GDM1 (cell line): ENCODE data around the gene TBC1D1.
A peak's percentile ranks its signal among the peaks of the same experiment; 100 is the strongest.

Experiments used
- DNase-seq: peaks from one replicate; lab custom pipeline; 2025; lab: John Stamatoyannopoulos, UW

Gene TBC1D1

DNA sequence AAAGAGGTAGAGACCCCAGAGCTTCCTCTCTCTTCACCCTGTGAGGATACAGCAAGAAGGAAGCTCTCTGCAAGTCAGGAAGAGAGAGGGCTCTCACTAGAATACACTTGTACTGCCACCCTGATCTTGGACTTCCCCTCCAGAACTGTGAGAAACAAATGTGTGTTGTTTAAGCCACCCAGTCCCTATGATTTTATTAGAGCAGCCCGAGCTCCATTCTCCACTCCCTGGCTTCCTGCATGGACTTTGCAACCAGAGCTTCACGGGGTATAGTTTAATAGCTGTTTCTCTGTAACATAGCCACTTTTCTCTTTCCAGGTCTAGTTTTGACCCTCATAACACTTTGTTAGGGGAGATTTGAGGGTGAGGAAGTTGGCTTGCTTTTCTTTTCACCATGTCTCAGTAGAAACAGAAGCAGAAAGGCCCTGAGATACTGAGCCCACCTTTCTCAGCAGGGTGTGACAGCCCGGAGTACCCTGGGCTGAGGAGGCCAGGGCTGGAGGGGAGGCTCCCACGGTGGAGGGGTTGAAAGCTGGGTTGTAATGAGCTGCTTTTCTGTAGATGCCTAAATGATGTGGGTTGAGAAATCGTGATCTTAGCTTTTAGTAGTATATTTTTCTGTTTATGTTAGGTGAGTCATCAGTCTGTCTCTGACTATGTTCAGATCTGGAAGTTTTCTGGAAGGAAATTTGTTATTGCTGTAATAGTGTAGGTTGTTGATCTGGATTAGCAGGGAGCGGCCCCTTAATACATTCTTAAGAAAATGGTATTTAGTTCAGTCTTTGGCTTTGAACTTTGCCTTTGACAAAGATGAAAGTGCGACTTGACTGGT lies 187.9 kb downstream of the TBC1D1 start:
- DNase-seq, result peak; percentile 27

- no peak for DNase-seq
Observed at GRCh38 chr4:38080061-38080974, 189.4 kb downstream of the TBC1D1 start.

GRCh38 chr4:38082021-38082420 lies 191.1 kb downstream of the TBC1D1 start:
- no peak for DNase-seq

GRCh38 chr4:38082424-38083385 lies 191.8 kb downstream of the TBC1D1 start:
- DNase-seq, result peak; percentile 15

DNA sequence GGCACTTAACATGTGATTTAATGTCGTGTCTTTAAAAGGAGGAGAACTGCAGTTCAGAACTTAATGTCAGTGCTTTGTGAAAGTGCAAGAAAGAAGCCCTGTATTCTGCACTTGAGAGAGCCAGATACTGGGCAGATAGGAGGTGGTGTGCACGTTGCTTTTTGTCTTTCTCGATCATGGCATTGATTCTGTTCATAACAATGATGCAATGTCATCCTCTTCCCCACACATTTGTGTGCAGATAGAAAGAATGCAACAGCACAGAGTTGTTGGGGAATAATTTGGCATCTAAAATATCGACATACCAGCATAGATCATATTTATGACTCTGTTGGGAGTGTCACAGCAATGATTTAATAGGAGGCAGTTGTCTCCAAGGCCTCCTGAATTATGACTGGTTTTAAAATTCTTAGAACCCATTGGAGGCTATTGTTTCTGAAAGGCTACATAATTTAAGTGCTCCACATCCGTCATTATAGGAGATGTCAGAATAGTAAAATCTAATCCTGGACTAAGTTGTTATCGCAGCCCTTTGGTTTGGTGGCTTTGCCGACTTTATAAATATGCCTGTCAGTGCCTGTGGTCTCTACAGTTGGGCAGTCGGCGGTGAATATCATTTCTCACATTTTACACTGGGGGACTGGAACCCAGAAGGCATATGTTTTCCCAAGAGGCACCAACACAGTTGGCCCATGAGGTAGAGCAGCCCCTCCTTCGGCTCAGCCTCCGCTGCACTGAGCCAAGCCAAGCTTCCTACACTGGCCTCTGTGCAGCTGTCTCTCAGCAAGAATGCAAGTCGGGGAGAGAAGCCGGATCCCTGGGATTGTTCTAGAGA lies 194.2 kb downstream of the TBC1D1 start:
- DNase-seq, result no peak

- no peak for DNase-seq
Observed at GRCh38 chr4:38085751-38086150, 194.9 kb downstream of the TBC1D1 start.

DNA sequence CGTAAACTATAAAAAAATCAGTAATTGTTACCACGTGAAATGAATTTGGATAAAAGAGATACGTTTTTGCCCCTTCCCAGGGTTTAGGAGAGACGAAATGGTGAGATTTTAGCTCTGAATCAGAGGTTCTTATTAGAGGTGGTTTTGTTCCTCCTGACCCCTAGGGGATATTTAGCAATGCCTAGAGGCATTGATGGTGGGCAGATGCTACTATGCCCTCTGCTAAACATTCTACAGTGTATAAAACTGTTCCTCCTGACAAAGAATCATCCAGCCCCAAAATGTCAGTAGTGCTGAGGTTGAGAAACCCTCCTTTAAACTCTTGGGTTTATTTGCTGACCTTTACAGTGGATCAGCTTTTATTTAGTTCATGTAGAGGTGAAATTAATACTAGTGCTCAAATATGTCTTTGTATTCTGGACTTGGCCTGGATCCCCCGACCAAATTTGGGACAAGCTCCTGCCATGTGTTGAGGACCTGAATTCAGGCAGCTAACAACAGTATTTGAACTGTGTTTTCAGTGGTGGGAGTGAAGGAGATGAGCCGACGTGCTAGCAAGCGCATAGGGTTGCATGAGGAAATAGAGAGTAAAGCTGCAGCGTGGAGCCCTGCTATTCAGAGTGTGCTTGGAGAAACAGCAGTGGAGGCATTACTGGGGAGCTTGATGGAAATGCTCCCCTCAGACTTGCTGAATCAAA lies 195.4 kb downstream of the TBC1D1 start:
- no peak for DNase-seq

- no peak for DNase-seq
Observed at GRCh38 chr4:38086849-38087226, 196.0 kb downstream of the TBC1D1 start.

DNA sequence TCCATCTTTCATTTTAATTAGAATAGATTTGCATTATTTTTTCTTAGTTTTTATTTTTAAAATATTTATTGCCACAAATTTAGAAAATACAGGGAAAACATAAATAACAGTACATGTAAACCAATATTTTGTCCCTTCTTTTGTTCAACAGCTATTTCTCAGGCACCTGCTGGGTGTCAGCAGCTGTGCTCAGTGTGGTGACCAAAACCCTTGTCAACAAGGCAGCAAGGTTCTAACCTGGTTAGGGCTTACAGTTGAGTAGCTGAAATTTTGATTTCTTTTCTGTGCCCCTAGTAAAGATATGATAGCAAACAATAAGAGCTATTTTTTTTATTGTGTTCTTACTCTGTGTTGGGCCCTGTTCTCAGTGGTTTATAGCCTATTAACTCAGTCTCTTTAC lies 197.4 kb downstream of the TBC1D1 start:
- DNase-seq, result no peak

- no peak for DNase-seq
Observed at GRCh38 chr4:38089961-38090360, 199.1 kb downstream of the TBC1D1 start.

DNA sequence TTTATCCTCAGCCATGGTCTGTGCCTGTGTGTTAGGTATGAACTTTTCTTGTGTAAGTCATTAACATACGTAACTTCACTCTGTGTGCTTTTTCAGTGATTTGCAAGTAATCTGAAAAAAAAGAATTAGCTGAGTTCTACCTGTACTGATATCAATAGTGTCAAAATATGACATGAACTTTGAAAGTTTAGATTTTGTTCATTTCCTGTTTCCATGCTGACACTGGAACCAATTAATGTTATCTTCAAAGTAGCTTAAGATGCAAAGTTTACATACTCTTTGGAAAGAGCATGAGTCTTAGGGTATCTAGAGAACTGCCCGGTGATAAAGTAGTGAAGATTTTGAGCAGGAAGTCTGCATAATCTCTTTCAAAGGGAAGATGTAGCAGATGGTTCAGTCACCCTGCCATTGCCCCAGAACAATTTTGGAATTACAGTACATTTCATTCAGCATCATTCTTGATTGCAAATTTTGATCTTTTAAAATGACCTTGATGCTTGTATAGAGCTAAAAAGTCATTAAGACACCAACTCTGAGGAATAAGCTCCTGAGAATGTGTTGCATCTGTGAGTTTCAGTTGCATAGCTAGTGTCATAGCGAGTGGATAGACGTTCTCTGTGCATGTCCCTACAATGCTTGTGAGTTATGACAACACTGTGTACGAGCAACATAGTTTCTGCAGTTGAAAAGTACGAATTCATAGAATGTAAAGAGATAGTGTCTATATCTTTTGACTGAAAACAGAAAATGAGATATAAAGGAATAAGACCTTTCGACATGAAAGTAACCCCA lies 199.8 kb downstream of the TBC1D1 start:
- no peak for DNase-seq

DNA sequence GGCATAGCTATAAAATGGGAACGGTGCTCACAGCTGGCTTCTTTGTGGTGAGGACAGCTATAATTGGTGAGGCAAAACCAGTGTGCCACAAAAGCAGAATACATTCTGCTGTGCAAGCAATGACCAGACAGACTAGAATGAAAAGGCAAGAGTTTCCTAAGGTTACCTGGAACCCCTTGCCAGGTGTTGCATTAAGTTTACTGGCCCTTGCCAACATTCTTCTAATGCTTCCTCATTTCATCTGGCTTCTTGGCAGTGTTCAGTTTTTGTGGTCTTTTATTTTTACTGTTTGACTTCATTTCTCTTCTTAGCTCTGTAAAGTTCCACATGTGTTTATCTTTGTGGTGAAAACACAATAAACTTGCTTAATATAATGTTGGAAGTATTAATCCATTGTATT lies 200.8 kb downstream of the TBC1D1 start:
- DNase-seq, result no peak

GRCh38 chr4:38092701-38093100 lies 201.8 kb downstream of the TBC1D1 start:
- DNase-seq, result no peak

- no peak for DNase-seq
Observed at GRCh38 chr4:38094419-38094818, 203.5 kb downstream of the TBC1D1 start.

- DNase-seq, result no peak
Observed at GRCh38 chr4:38095691-38096090, 204.8 kb downstream of the TBC1D1 start.

DNA sequence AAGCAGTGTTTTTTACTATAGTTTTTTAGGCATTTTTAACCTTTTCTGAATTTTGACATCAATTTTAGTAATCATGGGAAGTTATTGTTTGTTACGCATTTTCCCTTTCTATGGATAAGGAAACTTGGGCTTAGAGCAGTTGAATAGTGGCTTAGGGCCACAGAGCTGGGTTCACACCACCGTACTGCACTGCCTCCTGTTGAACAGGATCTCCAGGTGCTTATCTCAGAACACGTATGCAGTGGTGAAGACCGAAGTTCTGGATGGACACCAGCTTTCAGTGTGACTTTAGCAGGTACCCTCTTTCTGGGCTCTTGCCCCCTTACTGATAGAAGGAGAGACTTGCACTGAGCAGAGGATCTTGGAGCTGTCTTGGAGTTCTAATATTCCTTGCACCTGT lies 206.9 kb downstream of the TBC1D1 start:
- no peak for DNase-seq

DNA sequence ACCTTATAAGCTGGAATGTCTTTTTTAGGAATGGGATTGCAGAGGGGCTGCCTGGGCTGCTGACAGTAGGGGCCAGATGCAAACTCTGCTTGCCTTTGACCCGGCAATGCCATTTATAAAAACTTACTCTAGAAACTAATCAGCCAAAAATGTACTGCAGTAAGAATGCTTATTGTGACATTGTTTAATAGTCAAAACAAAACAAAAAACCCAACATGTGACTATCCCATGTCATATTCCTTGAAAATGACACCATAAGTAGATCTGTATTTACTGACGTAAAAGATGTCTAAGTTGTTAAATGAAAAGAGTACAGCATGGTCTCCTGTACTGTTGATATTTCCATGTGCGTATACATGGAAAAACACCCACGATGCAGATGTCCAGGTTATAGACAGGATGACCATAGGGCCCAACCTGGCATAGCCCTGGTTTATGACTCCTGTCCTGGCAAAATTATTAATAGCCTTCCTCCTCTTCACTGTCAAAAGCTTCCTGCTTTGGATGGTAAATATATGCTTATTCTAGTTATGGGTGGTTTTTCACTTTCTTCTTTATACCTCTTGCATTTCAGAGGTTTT lies 208.2 kb downstream of the TBC1D1 start:
- no peak for DNase-seq

- DNase-seq, result no peak
Observed at GRCh38 chr4:38099908-38100407, 209.1 kb downstream of the TBC1D1 start.
